ENCODE results near the gene N4BP3.

Gene N4BP3

DNA sequence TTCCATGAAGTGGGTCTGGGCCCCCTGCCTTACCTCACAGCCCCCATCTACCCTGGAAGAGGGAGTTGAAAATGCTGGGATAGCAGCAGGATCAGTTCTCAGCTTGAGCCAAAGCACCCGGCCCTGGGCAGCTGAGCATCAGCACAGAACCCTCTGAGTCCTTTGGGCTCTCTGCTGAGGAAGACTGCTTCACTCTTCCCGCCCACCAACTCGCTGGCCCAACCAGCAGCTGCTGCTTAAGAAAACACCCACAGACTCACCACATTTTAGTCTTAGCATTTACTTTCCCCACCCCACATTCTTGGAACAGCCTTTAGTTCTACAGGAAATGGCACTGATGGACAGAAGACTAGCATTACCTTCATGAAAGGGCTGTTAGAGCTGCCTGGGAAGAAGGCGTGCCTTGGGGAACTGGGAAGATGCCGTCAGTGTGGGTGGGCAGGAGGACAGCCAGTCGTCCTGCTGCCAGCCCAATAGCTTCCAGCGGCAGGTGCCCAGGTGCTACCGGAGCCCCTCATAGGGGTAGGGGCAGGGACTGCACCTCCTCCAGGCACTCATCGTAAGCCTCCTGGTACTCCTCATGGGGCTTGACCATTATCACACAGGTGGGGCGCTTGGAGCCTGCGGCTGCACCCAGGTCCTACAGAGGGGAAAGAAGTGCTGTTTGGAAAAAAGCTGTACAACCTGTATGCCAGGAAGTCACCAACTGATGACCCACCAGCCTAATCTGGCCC, 36.0 kb downstream of the N4BP3 start:
- H3K36me3 ChIP-seq = peaks cover 63% of the 10 kb centered on the region
- H3K4me1 ChIP-seq (ENCODE audit: control insufficient read depth in 1 of 2, insufficient read depth in 1 of 2, low read depth in 1 of 2, low read length in 1 of 2) = peaks cover 11 to 14% of the 10 kb centered on the region in 2 experiments
- H3K9me3 ChIP-seq = no peaks in the 10 kb centered on the region
- no peak overlapping the region for H3K27ac ChIP-seq
- no peaks in the 10 kb centered on the region for H3K27me3 ChIP-seq
- TF ChIP-seq, protein P1, sequence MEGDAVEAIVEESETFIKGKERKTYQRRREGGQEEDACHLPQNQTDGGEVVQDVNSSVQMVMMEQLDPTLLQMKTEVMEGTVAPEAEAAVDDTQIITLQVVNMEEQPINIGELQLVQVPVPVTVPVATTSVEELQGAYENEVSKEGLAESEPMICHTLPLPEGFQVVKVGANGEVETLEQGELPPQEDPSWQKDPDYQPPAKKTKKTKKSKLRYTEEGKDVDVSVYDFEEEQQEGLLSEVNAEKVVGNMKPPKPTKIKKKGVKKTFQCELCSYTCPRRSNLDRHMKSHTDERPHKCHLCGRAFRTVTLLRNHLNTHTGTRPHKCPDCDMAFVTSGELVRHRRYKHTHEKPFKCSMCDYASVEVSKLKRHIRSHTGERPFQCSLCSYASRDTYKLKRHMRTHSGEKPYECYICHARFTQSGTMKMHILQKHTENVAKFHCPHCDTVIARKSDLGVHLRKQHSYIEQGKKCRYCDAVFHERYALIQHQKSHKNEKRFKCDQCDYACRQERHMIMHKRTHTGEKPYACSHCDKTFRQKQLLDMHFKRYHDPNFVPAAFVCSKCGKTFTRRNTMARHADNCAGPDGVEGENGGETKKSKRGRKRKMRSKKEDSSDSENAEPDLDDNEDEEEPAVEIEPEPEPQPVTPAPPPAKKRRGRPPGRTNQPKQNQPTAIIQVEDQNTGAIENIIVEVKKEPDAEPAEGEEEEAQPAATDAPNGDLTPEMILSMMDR (IDR thresholded peaks at IDR 0.05) = no peak
- H3K4me3 ChIP-seq (ENCODE audit: low read depth in 1 of 2, low read length in 1 of 2) = no peak overlapping the region

DNA sequence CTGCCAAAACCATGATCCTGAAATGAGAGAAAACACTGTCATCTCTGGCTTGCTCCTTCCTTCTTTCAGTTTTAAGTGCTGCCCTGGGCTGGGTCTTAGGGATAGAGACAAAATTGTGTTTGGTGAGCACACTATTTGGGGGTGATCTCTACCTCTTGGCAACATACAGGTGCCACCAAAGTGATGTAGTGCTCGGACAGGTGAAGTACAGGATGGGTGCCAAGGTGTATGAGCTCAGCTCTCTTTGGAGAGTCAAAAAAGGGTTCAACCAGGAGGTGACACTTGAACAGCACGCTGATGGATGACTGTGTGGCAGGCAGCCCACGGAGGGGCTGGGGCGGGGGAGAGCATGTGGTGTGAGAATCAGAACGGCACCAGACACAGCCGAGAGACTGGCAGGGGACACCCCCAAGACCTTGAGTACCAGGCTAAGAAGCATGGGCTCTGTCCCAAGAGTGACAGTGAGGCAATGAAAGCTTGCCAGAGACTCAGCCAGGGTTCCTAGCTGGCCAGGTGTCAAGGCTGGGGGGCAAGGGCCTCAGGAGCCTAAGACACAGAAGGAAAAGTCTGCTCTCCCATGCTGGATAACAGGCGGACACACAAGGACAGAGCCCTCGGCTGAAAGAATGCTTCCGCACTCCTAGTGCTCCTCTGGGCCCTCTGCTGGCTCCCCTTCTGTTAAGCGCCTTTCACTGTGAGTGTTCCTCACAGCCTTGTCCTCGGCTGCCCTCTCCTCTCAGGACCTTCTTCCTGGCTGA, 37.8 kb downstream of the N4BP3 start:
- peaks cover 45% of the 10 kb centered on the region for H3K36me3 ChIP-seq
- H3K27me3 ChIP-seq = no peaks in the 10 kb centered on the region
- TF ChIP-seq, protein P1 (IDR thresholded peaks at IDR 0.05) = no peak
- no peak overlapping the region for H3K4me3 ChIP-seq (ENCODE audit: low read depth in 1 of 2, low read length in 1 of 2)
- peaks cover 11 to 14% of the 10 kb centered on the region in 2 experiments for H3K4me1 ChIP-seq (ENCODE audit: control insufficient read depth in 1 of 2, insufficient read depth in 1 of 2, low read depth in 1 of 2, low read length in 1 of 2)
- H3K9me3 ChIP-seq = no peaks in the 10 kb centered on the region
- H3K27ac ChIP-seq = no peak overlapping the region

DNA sequence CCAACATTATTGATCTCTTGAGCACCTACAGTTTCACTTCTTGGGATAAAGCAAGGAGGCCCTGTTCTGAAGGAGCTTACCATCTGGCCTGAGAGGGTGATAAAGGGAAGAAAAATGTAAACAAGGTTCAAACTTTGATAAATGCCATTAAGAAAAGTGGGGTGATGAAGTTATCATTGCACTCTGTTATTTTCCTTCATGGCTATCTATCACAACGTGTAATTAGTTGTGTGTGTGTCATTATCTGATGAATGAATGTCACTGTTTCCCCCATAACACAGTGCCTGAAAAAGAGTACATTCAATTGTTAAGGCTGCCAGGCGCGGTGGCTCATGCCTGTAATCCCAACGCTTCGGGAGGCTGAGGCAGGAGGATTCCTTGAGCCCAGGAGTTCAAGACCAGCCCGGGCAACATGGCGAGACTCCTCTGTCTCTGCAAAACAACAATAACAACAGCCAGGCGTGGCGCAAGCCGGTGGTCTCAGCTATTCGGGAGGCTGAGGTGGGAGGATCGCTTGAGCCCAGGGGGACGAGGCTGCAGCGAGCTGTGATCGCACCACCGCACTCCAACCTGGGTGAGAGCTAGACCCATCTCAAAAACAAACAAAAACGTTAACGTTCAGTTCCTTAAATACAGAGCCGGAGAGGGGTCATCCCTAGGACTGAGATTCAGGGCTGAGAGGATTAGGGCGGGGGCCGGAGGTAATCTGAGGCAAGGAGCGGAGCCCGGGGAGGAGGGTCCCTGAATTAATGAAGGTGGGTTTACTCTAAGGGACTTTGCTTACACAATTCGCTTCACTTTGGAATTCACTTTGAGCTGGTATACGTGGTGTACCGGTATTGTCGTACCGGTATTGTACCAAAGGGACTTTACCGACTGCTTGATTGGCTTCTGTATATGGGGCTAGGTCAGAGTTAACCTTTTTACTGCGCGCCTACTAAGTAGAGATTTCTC, 39.4 kb downstream of the N4BP3 start:
- H3K9me3 ChIP-seq = no peaks in the 10 kb centered on the region
- H3K27ac ChIP-seq = peak overlapping the region; percentile 65
- H3K4me1 ChIP-seq (ENCODE audit: control insufficient read depth in 1 of 2, insufficient read depth in 1 of 2, low read depth in 1 of 2, low read length in 1 of 2) = peaks cover 11 to 14% of the 10 kb centered on the region in 2 experiments
- TF ChIP-seq, protein P1 (IDR thresholded peaks at IDR 0.05) = no peak
- H3K4me3 ChIP-seq (ENCODE audit: low read depth in 1 of 2, low read length in 1 of 2) = peak overlapping the region; percentile 74 to 77
- H3K36me3 ChIP-seq = peaks cover 29% of the 10 kb centered on the region
- no peaks in the 10 kb centered on the region for H3K27me3 ChIP-seq

DNA sequence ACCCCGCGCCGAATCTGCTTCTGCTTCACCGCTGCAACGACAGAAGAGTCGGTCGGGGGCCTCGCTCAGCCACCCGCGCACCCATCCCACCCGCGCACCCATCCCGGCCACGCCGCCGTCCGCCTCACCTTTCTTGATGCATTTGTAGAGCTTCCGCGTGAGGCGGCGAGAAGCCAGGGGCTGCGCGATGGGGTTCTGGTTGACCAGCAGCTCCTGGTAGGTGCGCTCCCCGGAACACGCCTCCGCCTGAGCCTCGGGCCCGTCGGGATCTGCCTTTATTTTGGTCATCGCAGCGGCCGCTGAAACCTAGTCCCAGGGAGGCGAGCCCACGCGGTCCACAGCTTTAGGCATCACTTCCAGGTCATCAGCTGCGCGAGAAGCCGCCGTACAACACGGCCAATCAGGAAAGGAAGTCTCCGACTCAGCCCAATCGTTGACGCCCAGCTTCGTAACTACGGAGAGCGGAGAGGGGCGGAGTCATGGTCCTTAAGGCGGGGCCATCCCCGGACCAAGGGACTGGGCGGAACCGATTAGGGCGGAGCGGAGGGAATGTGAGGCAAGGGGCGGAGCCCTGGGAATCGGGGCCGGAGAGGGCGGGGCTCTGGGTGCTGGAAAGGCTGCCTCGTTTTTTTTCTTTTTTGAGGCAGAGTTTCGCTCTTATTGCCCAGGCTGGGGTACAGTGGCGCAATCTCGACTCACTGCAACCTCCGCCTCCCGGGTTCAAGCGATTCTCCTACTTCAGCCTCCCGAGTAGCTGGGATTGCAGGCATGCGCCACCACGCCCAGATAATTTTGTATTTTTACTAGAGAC, 40.4 kb downstream of the N4BP3 start, which contains the start of gene NHP2:
TSS of gene NHP2 (minus strand) at position 356 of the 811 bp plus-strand sequence. CDS start at position 288, 68 bp downstream.
- TF ChIP-seq, protein P1 (IDR thresholded peaks at IDR 0.05) = peak; percentile 45
- Histone ChIP-seq H3K4me1 (ENCODE audit: control insufficient read depth in 1 of 2, insufficient read depth in 1 of 2, low read depth in 1 of 2, low read length in 1 of 2) (peaks cover 11 to 14% of the 10 kb centered on the region in 2 experiments), H3K36me3 (peaks cover 20% of the 10 kb centered on the region), H3K9me3 (no peaks in the 10 kb centered on the region), H3K27ac (peak within 1 kb of the TSS; percentile 65), H3K27me3 (no peaks in the 10 kb centered on the region), H3K4me3 (ENCODE audit: low read depth in 1 of 2, low read length in 1 of 2) (peak within 1 kb of the TSS; percentile 74 to 77)

Measured in neutrophil (primary cell).